NCI-H1436 treated with DMSO at 0.1 percent for 48 hours (cell line): ENCODE data around the gene SNIP1.
"Not testable (repeated sequence)": the region's sequence is repeated elsewhere in the genome, so short reads cannot be mapped to it uniquely, and the experiment has no call there.

Experiments used
- DNase-seq: peaks from one replicate; lab custom pipeline; 2025; lab: John Stamatoyannopoulos, UW

Gene SNIP1

GRCh38 chr1:37553927-37554808 lies at the start of gene SNIP1:
Gene SNIP1 (minus strand): TSS chr1:37554293. CDS start chr1:37554229, 64 bp downstream.
- peak; percentile 57 for DNase-seq

- DNase-seq = no peak
These were observed 48.9 kb upstream of the SNIP1 start for GRCh38 chr1:37602750-37603694.

- no peak for DNase-seq
These were observed 47.3 kb upstream of the SNIP1 start for GRCh38 chr1:37601441-37601840.

GRCh38 chr1:37599940-37600339 lies 45.8 kb upstream of the SNIP1 start:
- DNase-seq = no peak

GRCh38 chr1:37596182-37596667 lies 42.1 kb upstream of the SNIP1 start:
- no peak for DNase-seq

GRCh38 chr1:37595440-37596181 lies 41.5 kb upstream of the SNIP1 start, which contains the start of gene GNL2:
Gene GNL2 (minus strand): TSS chr1:37595937. CDS start chr1:37595822, 115 bp downstream.
- peak; percentile 68 for DNase-seq

- no peak for DNase-seq
These were observed 39.6 kb upstream of the SNIP1 start for GRCh38 chr1:37593726-37594125.

GRCh38 chr1:37588939-37589338 lies 34.8 kb upstream of the SNIP1 start:
- no peak for DNase-seq

GRCh38 chr1:37584544-37584943 lies 30.5 kb upstream of the SNIP1 start:
- not testable (repeated sequence) for DNase-seq

GRCh38 chr1:37575692-37576091 lies 21.6 kb upstream of the SNIP1 start:
- no peak for DNase-seq

GRCh38 chr1:37574834-37575480 lies 20.9 kb upstream of the SNIP1 start:
- DNase-seq = no peak

GRCh38 chr1:37570528-37571334 lies 16.6 kb upstream of the SNIP1 start:
- no peak for DNase-seq

- no peak for DNase-seq
These were observed 12.9 kb upstream of the SNIP1 start for GRCh38 chr1:37567023-37567422.

- DNase-seq = no peak
These were observed 10.8 kb upstream of the SNIP1 start for GRCh38 chr1:37564892-37565291.

- DNase-seq = no peak
These were observed 8.9 kb upstream of the SNIP1 start for GRCh38 chr1:37562984-37563383.

- DNase-seq = no peak
These were observed 7.3 kb upstream of the SNIP1 start for GRCh38 chr1:37561133-37562132.

GRCh38 chr1:37560401-37561132 lies 6.5 kb upstream of the SNIP1 start:
- DNase-seq = no peak

- not testable (repeated sequence) for DNase-seq
These were observed 5.9 kb upstream of the SNIP1 start for GRCh38 chr1:37559957-37560379.
